NK-92 treated with Interleukin-12 subunit alpha and Interleukin-12 subunit beta, amount 100 ng/mL, for 24 hours (cell line): Measurements from ENCODE around the gene YARS1.

ENCODE experiments used
- DNase-seq: peaks from one replicate; lab custom pipeline; 2025; lab: John Stamatoyannopoulos, UW

YARS1 gene

DNA sequence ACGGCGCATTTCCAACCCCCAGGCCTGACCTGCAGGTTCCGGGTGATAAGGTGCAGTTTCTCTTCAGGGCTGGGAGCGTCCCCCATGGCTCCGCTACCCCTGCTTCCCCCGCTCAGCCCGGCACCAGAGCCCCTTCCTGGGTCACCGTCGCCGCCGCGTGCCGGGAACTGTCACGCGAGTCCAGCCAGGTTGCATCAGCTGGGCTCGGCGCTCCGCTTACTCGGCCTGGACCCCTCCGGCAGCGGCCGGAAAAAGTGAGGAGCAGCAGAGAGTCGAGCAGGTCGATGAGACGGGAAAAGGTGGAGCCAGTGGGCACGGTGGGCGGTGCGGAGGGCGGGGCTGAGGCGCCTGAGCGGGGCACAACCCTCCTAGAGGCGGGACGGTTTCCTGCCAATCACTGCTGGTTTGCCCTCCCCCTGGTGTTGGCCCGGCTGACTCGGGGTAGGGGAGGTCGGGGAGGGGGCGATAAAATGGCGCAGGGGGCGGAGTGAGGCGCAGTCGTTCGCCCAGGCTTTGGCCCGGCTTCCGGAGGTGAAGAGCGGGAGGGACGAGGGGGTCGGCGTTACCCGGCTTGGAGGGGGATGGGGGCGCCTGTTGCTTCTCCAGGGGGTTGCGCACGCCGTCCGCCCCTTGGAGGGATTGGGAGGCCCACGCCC, at the start of gene YARS1, which contains the start of gene S100PBP:
Gene YARS1, minus strand, starts transcription at position 200 of the 656 bp plus-strand sequence. Its CDS starts 114 bp downstream, at position 86.
Gene S100PBP, plus strand, starts transcription at position 495 of the 656 bp plus-strand sequence. CDS start 8,447 bp downstream, outside the sequence.
- DNase-seq = peak; percentile 100

GRCh38 chr1:32865639-32866405, 48.7 kb upstream of the YARS1 start:
- DNase-seq = no peak

- DNase-seq = no peak
Measured at GRCh38 chr1:32864375-32865019, 47.3 kb upstream of the YARS1 start.

- DNase-seq = no peak
Measured at GRCh38 chr1:32863881-32864245, 46.7 kb upstream of the YARS1 start.

GRCh38 chr1:32863218-32863880, 46.2 kb upstream of the YARS1 start:
- no peak for DNase-seq

DNA sequence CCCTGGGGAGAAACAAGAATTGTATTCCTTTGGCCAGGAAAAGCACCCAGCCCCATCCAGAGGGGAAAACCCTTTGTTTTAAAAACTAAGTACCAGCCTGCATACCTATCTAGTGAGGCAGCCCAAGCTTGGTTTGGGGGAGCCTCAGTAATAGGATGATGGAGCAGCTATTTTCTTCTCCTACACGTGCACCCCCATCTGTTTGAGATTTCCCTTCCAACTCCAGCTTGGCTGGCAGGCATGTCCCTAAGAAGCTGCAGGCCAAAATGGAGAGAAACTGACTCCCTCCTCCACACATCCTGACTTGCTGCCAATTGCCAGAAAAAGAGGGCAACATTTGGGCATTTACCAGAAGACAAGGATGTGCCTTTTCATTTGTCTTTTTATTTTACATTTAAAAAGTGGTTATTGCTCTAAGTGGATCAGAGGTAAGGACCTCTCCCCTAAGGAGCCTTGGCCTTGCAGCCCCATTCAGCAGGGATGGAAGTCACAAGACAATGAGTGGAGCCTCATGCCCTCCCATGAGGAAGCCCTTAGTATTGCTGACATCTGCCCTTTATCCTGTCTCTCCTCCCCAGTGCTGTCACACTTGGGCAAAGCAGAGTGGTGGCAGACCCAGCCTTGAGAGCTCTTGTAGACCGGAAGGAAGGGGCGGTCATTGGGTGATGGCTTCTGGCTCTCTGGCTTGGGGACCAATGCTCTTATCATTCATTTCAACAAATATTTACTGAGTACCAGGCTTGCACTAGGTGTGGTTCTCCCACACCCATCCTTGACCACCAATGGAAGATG, 44.9 kb upstream of the YARS1 start:
- DNase-seq = no peak

GRCh38 chr1:32860566-32860965, 43.4 kb upstream of the YARS1 start:
- DNase-seq = no peak

GRCh38 chr1:32859915-32860314, 42.8 kb upstream of the YARS1 start:
- no peak for DNase-seq

- DNase-seq = no peak
Measured at GRCh38 chr1:32858791-32859190, 41.6 kb upstream of the YARS1 start.

DNA sequence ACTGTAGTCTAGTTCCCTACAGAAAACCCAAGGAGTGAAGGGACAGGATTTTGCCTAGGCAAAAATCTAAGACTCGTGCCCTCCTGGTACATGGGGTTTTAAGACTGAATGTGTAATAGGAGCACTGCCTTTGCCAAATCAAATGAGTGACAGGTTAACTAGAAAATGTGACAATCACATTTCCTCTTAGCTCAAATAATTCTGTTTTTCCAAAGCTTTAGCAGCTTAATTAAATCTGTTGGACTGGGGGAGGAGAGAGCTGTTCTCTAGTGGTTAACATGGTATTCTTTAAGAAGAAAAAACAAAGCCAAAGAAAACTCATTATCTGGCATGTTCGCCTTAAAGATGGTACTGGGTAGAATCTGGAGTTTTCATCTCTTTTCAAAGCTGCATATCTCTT, 41.0 kb upstream of the YARS1 start:
- DNase-seq = no peak

DNA sequence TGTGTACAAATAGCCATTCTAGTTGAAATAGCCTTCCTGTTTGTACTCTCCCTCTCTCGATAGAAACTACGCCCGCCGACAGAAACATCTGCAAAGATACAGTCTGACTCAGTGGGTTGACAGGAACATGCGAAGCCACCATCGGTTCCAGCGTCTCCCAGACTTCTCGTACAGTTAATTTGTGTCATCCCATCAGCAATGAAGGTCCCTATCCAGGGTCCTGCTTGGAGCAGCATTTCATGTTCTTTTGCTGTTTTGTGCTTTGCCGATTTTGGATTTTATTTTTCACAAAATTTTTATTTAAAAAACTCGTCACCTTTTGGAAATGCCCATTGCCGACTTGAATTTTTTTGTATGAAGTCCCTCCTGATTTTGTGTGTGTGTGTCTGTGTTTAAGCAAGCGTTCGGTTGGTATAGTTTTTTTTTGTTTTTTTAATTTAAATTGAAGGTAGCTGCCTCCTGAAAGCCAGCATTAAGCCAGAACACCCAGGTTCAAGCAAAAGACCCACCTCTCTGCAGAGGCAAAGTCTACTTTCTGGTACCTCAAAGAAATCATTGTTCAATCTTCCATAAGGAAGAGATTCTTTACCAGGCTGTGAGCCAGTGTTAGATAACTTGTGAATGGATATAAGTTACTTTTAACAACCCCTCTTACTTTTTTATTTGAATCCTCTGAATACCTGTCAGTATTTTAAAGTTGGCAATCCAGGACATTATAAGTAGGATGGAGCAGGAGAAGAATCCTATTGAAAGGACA, 38.9 kb upstream of the YARS1 start:
- DNase-seq = no peak

GRCh38 chr1:32848354-32849063, 31.4 kb upstream of the YARS1 start:
- DNase-seq = no peak

GRCh38 chr1:32831878-32832277, 14.7 kb upstream of the YARS1 start:
- no peak for DNase-seq

DNA sequence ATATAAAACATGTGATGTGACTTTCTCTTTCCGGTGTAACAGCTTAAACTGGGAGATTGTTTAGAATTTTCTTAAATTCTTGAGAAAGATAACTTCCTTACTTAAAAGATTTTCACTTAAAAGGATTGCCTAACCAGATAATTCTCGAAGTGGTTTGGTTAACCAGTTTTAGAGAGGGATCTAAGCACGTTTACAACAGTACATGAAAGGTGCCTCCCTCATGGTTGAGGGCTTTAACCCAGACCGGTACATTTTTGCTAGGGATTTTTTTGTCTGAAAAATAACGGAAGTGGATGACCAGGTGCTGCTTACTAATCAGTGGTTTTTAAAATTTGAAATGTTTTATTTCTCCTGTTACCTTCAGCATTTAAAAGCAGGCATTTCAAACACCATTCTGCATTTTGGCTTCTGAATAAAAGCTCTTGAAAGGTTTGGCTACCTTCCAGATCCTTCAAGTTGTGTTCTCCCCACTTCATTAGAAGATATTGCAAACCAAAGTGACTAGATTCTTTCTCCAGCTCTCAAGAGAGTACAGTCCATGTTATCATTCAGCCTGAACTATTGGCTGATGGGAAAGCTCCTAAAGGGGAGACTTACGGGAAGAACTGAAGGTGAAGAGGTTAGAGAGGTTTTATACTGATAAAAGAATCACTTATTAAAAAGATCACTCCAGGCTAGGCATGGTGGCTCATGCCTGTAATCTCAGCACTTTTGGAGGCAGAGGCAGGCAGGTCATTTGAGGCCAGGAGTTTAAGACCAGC, 13.1 kb upstream of the YARS1 start:
- DNase-seq = no peak

DNA sequence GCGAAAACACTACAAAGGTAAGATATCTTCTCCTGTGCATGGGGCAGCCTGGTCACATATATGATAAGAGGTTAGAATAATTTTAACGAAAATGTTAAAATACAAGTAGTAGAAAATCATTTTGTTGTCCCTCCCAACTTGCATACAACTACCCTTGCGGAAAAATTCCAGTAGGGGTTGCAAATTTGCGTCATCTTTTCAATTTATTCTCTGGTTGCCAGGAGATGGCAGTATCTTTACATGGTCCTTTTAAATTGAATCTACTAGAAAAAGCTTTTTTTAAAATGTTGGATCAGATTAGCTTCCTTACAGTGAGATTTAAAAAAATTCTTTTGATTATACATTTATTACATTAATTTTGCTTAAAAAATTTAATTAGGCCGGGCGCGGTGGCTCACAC, 11.2 kb upstream of the YARS1 start:
- no peak for DNase-seq

DNA sequence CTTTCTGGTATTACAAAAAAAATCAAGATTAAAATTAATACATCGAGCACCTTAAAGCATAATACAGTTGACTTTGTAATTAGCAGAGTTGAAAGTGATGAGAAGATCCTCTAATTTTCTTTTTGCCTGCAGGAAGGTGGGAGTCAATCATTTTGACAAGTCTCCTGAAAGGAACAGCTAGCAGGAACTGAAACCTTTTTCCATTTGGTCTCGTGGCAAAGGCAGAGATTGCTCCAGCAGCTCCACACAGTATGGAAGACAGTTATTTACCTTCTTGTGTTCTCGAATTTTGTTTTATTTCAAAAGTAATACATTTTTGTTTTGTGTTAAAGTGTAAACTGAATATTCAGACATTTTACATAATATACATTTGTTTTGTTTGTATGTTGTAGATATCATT, 8.0 kb upstream of the YARS1 start:
- DNase-seq = no peak

DNA sequence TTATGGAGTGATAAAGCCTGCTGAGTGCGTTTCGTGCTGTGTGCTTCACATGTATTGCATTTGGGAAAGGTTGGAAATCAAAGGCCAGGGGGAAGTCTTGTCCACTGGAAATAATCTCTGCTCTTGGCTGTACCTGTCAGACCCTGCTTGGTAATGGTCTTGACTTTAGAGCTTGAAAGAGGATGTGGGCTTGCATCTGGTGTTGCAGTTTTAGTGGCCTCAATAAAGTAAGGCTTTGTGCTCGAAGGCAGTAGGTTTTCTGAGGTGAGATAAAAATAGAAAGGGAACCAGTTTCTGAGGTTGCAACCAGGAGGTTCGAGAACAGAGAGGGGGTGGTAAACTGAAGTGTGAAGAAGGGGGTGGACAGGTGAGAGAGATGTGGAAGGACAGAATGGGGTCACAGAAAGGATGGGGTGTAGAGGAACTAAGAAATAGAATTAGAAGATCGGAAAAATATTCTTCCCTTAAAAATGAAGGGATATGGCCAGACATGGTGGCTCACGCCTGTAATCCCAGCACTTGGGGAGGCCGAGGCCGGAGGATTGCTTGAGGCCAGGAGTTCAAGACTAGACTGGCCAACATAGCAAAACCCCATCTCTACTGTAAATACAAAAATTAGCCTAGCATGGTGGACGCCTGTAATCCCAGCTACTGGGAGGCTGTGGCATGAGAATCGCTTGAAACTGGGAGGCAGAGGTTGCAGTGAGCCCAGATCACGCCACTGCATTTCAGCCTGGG, 1.8 kb upstream of the YARS1 start:
- DNase-seq = peak; percentile 49
